ENCODE results near the gene FRAS1.

The FRAS1 gene

DNA sequence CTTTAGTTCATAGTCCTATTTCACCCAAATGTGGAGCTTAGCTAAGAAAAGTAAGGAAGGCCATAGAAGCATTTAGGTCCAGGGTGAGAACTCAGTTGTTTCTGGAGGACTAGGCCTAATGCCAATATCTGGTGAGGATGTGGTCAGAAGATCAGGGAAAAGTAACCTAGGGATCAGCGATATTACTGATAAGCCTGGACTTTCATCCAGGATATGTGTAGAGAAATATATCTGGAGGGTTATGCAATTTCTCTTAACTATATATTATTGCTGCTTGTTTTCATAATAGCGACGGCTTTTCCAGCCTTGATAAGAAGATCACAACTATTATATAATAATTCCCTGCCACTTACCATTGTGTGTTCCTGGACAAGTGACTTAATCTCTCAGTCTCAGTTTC, 81.1 kb downstream of the FRAS1 start:
- TF ChIP-seq EZH2 (IDR thresholded peaks at IDR 0.05; ENCODE audit: borderline replicate concordance, low read depth, low read length, severe bottlenecking) (no peak), CTCF (IDR thresholded peaks at IDR 0.05; ENCODE audit: borderline replicate concordance, extremely low read depth, low read length, poor library complexity, severe bottlenecking) (no peak)
- no peaks in the 10 kb centered on the region for H3K79me2 ChIP-seq (ENCODE audit: insufficient read depth, low read length)
- no peaks in the 10 kb centered on the region for H3K9me3 ChIP-seq (ENCODE audit: insufficient read depth, low read length, severe bottlenecking)

GRCh38 chr4:78143634-78144033, 86.5 kb downstream of the FRAS1 start:
- H3K27ac ChIP-seq (ENCODE audit: low read length): no peak overlapping the region
- H3K27me3 ChIP-seq (ENCODE audit: insufficient read depth, low read length, poor library complexity): no peaks in the 10 kb centered on the region
- TF ChIP-seq CTCF (IDR thresholded peaks at IDR 0.05; ENCODE audit: borderline replicate concordance, extremely low read depth, low read length, poor library complexity, severe bottlenecking) (no peak), EZH2 (IDR thresholded peaks at IDR 0.05; ENCODE audit: borderline replicate concordance, low read depth, low read length, severe bottlenecking) (no peak)
- H3K4me1 ChIP-seq (ENCODE audit: insufficient read depth, low read length): no peaks in the 10 kb centered on the region
- H3K9me3 ChIP-seq (ENCODE audit: insufficient read depth, low read length, severe bottlenecking): no peaks in the 10 kb centered on the region
- ATAC-seq (ENCODE audit: insufficient read depth, low read depth) (no peak), DNase-seq (no peak)
- H3K9ac ChIP-seq (ENCODE audit: low read depth, low read length): no peak overlapping the region
- no peaks in the 10 kb centered on the region for H4K20me1 ChIP-seq (ENCODE audit: insufficient read depth, low read length)
- H3K79me2 ChIP-seq (ENCODE audit: insufficient read depth, low read length): no peaks in the 10 kb centered on the region
- no peaks in the 10 kb centered on the region for H3K36me3 ChIP-seq (ENCODE audit: insufficient read depth, low read length)
- no peak overlapping the region for H2AFZ ChIP-seq (ENCODE audit: low read depth, low read length)
- H3K4me2 ChIP-seq (ENCODE audit: insufficient read depth, low read length): no peak overlapping the region
- no peak overlapping the region for H3K4me3 ChIP-seq (ENCODE audit: low read depth in 1 of 2, low read length in 2 of 2)

More for the DNA sequence above, 81.1 kb downstream of the FRAS1 start:
- Histone ChIP-seq H2AFZ (ENCODE audit: low read depth, low read length) (no peak overlapping the region), H3K4me2 (ENCODE audit: insufficient read depth, low read length) (no peak overlapping the region), H3K9ac (ENCODE audit: low read depth, low read length) (no peak overlapping the region), H4K20me1 (ENCODE audit: insufficient read depth, low read length) (no peaks in the 10 kb centered on the region), H3K27ac (ENCODE audit: low read length) (no peak overlapping the region), H3K4me3 (ENCODE audit: low read depth in 1 of 2, low read length in 2 of 2) (no peak overlapping the region), H3K4me1 (ENCODE audit: insufficient read depth, low read length) (no peaks in the 10 kb centered on the region), H3K27me3 (ENCODE audit: insufficient read depth, low read length, poor library complexity) (no peaks in the 10 kb centered on the region), H3K36me3 (ENCODE audit: insufficient read depth, low read length) (no peaks in the 10 kb centered on the region)
- no peak for ATAC-seq (ENCODE audit: insufficient read depth, low read depth)
- DNase-seq: no peak

DNA sequence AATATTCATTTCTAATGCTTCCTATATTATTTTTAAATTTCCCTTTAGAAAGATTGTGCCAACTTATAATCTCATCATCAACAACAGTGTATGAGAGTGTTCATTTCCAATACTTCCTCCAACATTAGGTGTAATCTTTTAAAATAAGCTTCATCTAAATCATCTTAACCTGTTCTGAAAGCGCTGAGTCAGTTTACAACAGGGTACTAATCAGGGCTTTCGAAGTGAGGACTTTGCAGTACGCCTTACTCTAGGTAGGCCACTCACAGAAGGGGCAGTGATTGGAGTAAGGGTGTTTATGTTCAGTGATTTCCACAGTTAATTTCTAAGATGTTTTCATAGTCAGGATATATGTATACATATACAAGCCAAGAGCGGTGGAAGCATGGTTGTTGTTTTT, 87.9 kb downstream of the FRAS1 start:
- no peaks in the 10 kb centered on the region for H3K36me3 ChIP-seq (ENCODE audit: insufficient read depth, low read length)
- H3K4me2 ChIP-seq (ENCODE audit: insufficient read depth, low read length): no peak overlapping the region
- no peak overlapping the region for H2AFZ ChIP-seq (ENCODE audit: low read depth, low read length)
- H3K4me3 ChIP-seq (ENCODE audit: low read depth in 1 of 2, low read length in 2 of 2): no peak overlapping the region
- no peak overlapping the region for H3K27ac ChIP-seq (ENCODE audit: low read length)
- no peaks in the 10 kb centered on the region for H3K27me3 ChIP-seq (ENCODE audit: insufficient read depth, low read length, poor library complexity)
- TF ChIP-seq EZH2 (IDR thresholded peaks at IDR 0.05; ENCODE audit: borderline replicate concordance, low read depth, low read length, severe bottlenecking) (no peak), CTCF (IDR thresholded peaks at IDR 0.05; ENCODE audit: borderline replicate concordance, extremely low read depth, low read length, poor library complexity, severe bottlenecking) (no peak)
- ATAC-seq (ENCODE audit: insufficient read depth, low read depth): no peak
- H3K79me2 ChIP-seq (ENCODE audit: insufficient read depth, low read length): no peaks in the 10 kb centered on the region
- H3K4me1 ChIP-seq (ENCODE audit: insufficient read depth, low read length): no peaks in the 10 kb centered on the region
- no peak overlapping the region for H3K9ac ChIP-seq (ENCODE audit: low read depth, low read length)
- H4K20me1 ChIP-seq (ENCODE audit: insufficient read depth, low read length): no peaks in the 10 kb centered on the region
- DNase-seq: no peak
- no peaks in the 10 kb centered on the region for H3K9me3 ChIP-seq (ENCODE audit: insufficient read depth, low read length, severe bottlenecking)

- H3K27me3 ChIP-seq (ENCODE audit: insufficient read depth, low read length, poor library complexity): no peaks in the 10 kb centered on the region
- no peaks in the 10 kb centered on the region for H3K4me1 ChIP-seq (ENCODE audit: insufficient read depth, low read length)
- no peak overlapping the region for H3K9ac ChIP-seq (ENCODE audit: low read depth, low read length)
- TF ChIP-seq EZH2 (IDR thresholded peaks at IDR 0.05; ENCODE audit: borderline replicate concordance, low read depth, low read length, severe bottlenecking): no peak
- TF ChIP-seq CTCF (IDR thresholded peaks at IDR 0.05; ENCODE audit: borderline replicate concordance, extremely low read depth, low read length, poor library complexity, severe bottlenecking): no peak
- no peak overlapping the region for H2AFZ ChIP-seq (ENCODE audit: low read depth, low read length)
- ATAC-seq (ENCODE audit: insufficient read depth, low read depth): no peak
- H4K20me1 ChIP-seq (ENCODE audit: insufficient read depth, low read length): no peaks in the 10 kb centered on the region
- H3K4me2 ChIP-seq (ENCODE audit: insufficient read depth, low read length): no peak overlapping the region
- no peaks in the 10 kb centered on the region for H3K36me3 ChIP-seq (ENCODE audit: insufficient read depth, low read length)
- DNase-seq: no peak
- no peaks in the 10 kb centered on the region for H3K9me3 ChIP-seq (ENCODE audit: insufficient read depth, low read length, severe bottlenecking)
- H3K79me2 ChIP-seq (ENCODE audit: insufficient read depth, low read length): no peaks in the 10 kb centered on the region
- H3K4me3 ChIP-seq (ENCODE audit: low read depth in 1 of 2, low read length in 2 of 2): no peak overlapping the region
- no peak overlapping the region for H3K27ac ChIP-seq (ENCODE audit: low read length)
Measured at GRCh38 chr4:78145622-78146021, 88.5 kb downstream of the FRAS1 start.

Data from DND-41 (cell line).